ENCODE data around the gene NSD2.

Gene NSD2

GRCh38 chr4:1948892-1949436 lies 77.8 kb downstream of the NSD2 start:
- Histone ChIP-seq H2BK5ac (ENCODE audit: low read depth, low read length, poor library complexity) (no peak overlapping the region), H2AFZ (ENCODE audit: insufficient read depth, low read length, poor library complexity) (no peak overlapping the region), H4K8ac (ENCODE audit: low read depth, low read length) (no peak overlapping the region), H3K4me1 (ENCODE audit: control insufficient read depth in 1 of 2, insufficient read depth in 2 of 2, low read length in 2 of 2) (no peaks in the 10 kb centered on the region), H3K9me3 (ENCODE audit: insufficient read depth, low read depth, low read length) (no peaks in the 10 kb centered on the region), H2AK5ac (ENCODE audit: low read length) (no peak overlapping the region), H3K18ac (ENCODE audit: low read length) (no peak overlapping the region), H2BK120ac (ENCODE audit: insufficient read depth, low read length, poor library complexity) (no peak overlapping the region), H3K36me3 (ENCODE audit: control insufficient read depth in 1 of 2, insufficient read depth in 2 of 2, low read length in 2 of 2) (peaks cover 28 to 38% of the 10 kb centered on the region in 2 experiments), H3K79me2 (ENCODE audit: control insufficient read depth, insufficient read depth, low read length, poor library complexity) (no peaks in the 10 kb centered on the region), H3K79me1 (ENCODE audit: low read length) (no peaks in the 10 kb centered on the region), H3K9ac (ENCODE audit: low read length) (no peak overlapping the region), H3K14ac (ENCODE audit: low read length) (no peak overlapping the region), H3K4me3 (ENCODE audit: low read depth, low read length) (no peak overlapping the region), H4K12ac (ENCODE audit: low read depth, low read length) (no peak overlapping the region), H3K4ac (ENCODE audit: low read depth, low read length) (no peak overlapping the region), H4K91ac (ENCODE audit: low read depth, low read length) (no peak overlapping the region), H3K27me3 (ENCODE audit: insufficient read depth, low read length) (no peaks in the 10 kb centered on the region), H2BK12ac (ENCODE audit: low read length) (no peak overlapping the region), H3K4me2 (ENCODE audit: low read length) (no peak overlapping the region), H3K27ac (ENCODE audit: low read depth, low read length) (no peak overlapping the region), H3K23ac (ENCODE audit: low read length) (no peak overlapping the region)
- no peak for DNase-seq
- WGBS (ENCODE audit: extremely low coverage, insufficient coverage, insufficient read length), result no CpG with 5 or more reads among the region's 8 CpGs

GRCh38 chr4:1950369-1950768 lies 79.2 kb downstream of the NSD2 start:
- DNase-seq, result no peak
- Histone ChIP-seq H3K14ac (ENCODE audit: low read length) (no peak overlapping the region), H3K4ac (ENCODE audit: low read depth, low read length) (no peak overlapping the region), H4K91ac (ENCODE audit: low read depth, low read length) (no peak overlapping the region), H3K18ac (ENCODE audit: low read length) (no peak overlapping the region), H3K27ac (ENCODE audit: low read depth, low read length) (no peak overlapping the region), H2BK5ac (ENCODE audit: low read depth, low read length, poor library complexity) (no peak overlapping the region), H3K27me3 (ENCODE audit: insufficient read depth, low read length) (no peaks in the 10 kb centered on the region), H3K4me1 (ENCODE audit: control insufficient read depth in 1 of 2, insufficient read depth in 2 of 2, low read length in 2 of 2) (no peaks in the 10 kb centered on the region), H3K9ac (ENCODE audit: low read length) (no peak overlapping the region), H3K79me2 (ENCODE audit: control insufficient read depth, insufficient read depth, low read length, poor library complexity) (no peaks in the 10 kb centered on the region), H3K9me3 (ENCODE audit: insufficient read depth, low read depth, low read length) (no peaks in the 10 kb centered on the region), H3K4me2 (ENCODE audit: low read length) (no peak overlapping the region), H2AFZ (ENCODE audit: insufficient read depth, low read length, poor library complexity) (no peak overlapping the region), H4K8ac (ENCODE audit: low read depth, low read length) (no peak overlapping the region), H3K36me3 (ENCODE audit: control insufficient read depth in 1 of 2, insufficient read depth in 2 of 2, low read length in 2 of 2) (peaks cover 31 to 43% of the 10 kb centered on the region in 2 experiments), H2BK12ac (ENCODE audit: low read length) (no peak overlapping the region), H3K4me3 (ENCODE audit: low read depth, low read length) (no peak overlapping the region), H3K23ac (ENCODE audit: low read length) (no peak overlapping the region), H3K79me1 (ENCODE audit: low read length) (no peaks in the 10 kb centered on the region), H2AK5ac (ENCODE audit: low read length) (no peak overlapping the region), H2BK120ac (ENCODE audit: insufficient read depth, low read length, poor library complexity) (no peak overlapping the region), H4K12ac (ENCODE audit: low read depth, low read length) (no peak overlapping the region)
- no CpG with 5 or more reads among the region's 10 CpGs for WGBS (ENCODE audit: extremely low coverage, insufficient coverage, insufficient read length)

GRCh38 chr4:1952058-1952700 lies 81.0 kb downstream of the NSD2 start:
- Histone ChIP-seq H2BK12ac (ENCODE audit: low read length) (no peak overlapping the region), H3K4ac (ENCODE audit: low read depth, low read length) (no peak overlapping the region), H4K8ac (ENCODE audit: low read depth, low read length) (no peak overlapping the region), H3K9ac (ENCODE audit: low read length) (no peak overlapping the region), H3K79me2 (ENCODE audit: control insufficient read depth, insufficient read depth, low read length, poor library complexity) (no peaks in the 10 kb centered on the region), H4K91ac (ENCODE audit: low read depth, low read length) (no peak overlapping the region), H3K9me3 (ENCODE audit: insufficient read depth, low read depth, low read length) (peaks cover 2% of the 10 kb centered on the region), H3K4me2 (ENCODE audit: low read length) (no peak overlapping the region), H3K36me3 (ENCODE audit: control insufficient read depth in 1 of 2, insufficient read depth in 2 of 2, low read length in 2 of 2) (peaks cover 28 to 43% of the 10 kb centered on the region in 2 experiments), H3K14ac (ENCODE audit: low read length) (no peak overlapping the region), H2AK5ac (ENCODE audit: low read length) (no peak overlapping the region), H2BK5ac (ENCODE audit: low read depth, low read length, poor library complexity) (no peak overlapping the region), H3K27ac (ENCODE audit: low read depth, low read length) (no peak overlapping the region), H3K4me3 (ENCODE audit: low read depth, low read length) (no peak overlapping the region), H3K79me1 (ENCODE audit: low read length) (no peaks in the 10 kb centered on the region), H3K18ac (ENCODE audit: low read length) (no peak overlapping the region), H3K4me1 (ENCODE audit: control insufficient read depth in 1 of 2, insufficient read depth in 2 of 2, low read length in 2 of 2) (peaks cover 0 to 4% of the 10 kb centered on the region in 2 experiments), H4K12ac (ENCODE audit: low read depth, low read length) (no peak overlapping the region), H2BK120ac (ENCODE audit: insufficient read depth, low read length, poor library complexity) (no peak overlapping the region), H3K27me3 (ENCODE audit: insufficient read depth, low read length) (no peaks in the 10 kb centered on the region), H2AFZ (ENCODE audit: insufficient read depth, low read length, poor library complexity) (no peak overlapping the region), H3K23ac (ENCODE audit: low read length) (no peak overlapping the region)
- WGBS (ENCODE audit: extremely low coverage, insufficient coverage, insufficient read length), result no CpG with 5 or more reads among the region's 20 CpGs
- no peak for DNase-seq

GRCh38 chr4:1952719-1953118 lies 81.5 kb downstream of the NSD2 start:
- Histone ChIP-seq H3K4me3 (ENCODE audit: low read depth, low read length) (no peak overlapping the region), H2BK120ac (ENCODE audit: insufficient read depth, low read length, poor library complexity) (no peak overlapping the region), H3K14ac (ENCODE audit: low read length) (no peak overlapping the region), H3K23ac (ENCODE audit: low read length) (no peak overlapping the region), H3K9ac (ENCODE audit: low read length) (no peak overlapping the region), H3K79me1 (ENCODE audit: low read length) (no peaks in the 10 kb centered on the region), H2BK12ac (ENCODE audit: low read length) (no peak overlapping the region), H3K36me3 (ENCODE audit: control insufficient read depth in 1 of 2, insufficient read depth in 2 of 2, low read length in 2 of 2) (peaks cover 29 to 42% of the 10 kb centered on the region in 2 experiments), H3K18ac (ENCODE audit: low read length) (no peak overlapping the region), H2BK5ac (ENCODE audit: low read depth, low read length, poor library complexity) (no peak overlapping the region), H3K79me2 (ENCODE audit: control insufficient read depth, insufficient read depth, low read length, poor library complexity) (no peaks in the 10 kb centered on the region), H3K27me3 (ENCODE audit: insufficient read depth, low read length) (no peaks in the 10 kb centered on the region), H2AFZ (ENCODE audit: insufficient read depth, low read length, poor library complexity) (no peak overlapping the region), H3K27ac (ENCODE audit: low read depth, low read length) (no peak overlapping the region), H3K4me2 (ENCODE audit: low read length) (no peak overlapping the region), H3K4me1 (ENCODE audit: control insufficient read depth in 1 of 2, insufficient read depth in 2 of 2, low read length in 2 of 2) (peaks cover 0 to 4% of the 10 kb centered on the region in 2 experiments), H3K4ac (ENCODE audit: low read depth, low read length) (no peak overlapping the region), H4K12ac (ENCODE audit: low read depth, low read length) (no peak overlapping the region), H2AK5ac (ENCODE audit: low read length) (no peak overlapping the region), H3K9me3 (ENCODE audit: insufficient read depth, low read depth, low read length) (peaks cover 2% of the 10 kb centered on the region), H4K8ac (ENCODE audit: low read depth, low read length) (no peak overlapping the region), H4K91ac (ENCODE audit: low read depth, low read length) (no peak overlapping the region)
- no peak for DNase-seq
- WGBS (ENCODE audit: extremely low coverage, insufficient coverage, insufficient read length), result no CpG with 5 or more reads among the region's 5 CpGs
